HG03066 (cell line): Measurements from ENCODE around the gene COL8A1.
A peak's percentile ranks its signal among the peaks of the same experiment; 100 is the strongest.
"Not testable (repeated sequence)": the region's sequence is repeated elsewhere in the genome, so short reads cannot be mapped to it uniquely, and the experiment has no call there.

Experiments used
- ATAC-seq: cut with Tn5 transposase; IDR thresholded peaks from one replicate; pipeline ENCODE4 v1.9.1; 2021; ENCODE audit warnings: low read depth; ENCODE audit not compliant: unreplicated experiment

COL8A1 gene

DNA sequence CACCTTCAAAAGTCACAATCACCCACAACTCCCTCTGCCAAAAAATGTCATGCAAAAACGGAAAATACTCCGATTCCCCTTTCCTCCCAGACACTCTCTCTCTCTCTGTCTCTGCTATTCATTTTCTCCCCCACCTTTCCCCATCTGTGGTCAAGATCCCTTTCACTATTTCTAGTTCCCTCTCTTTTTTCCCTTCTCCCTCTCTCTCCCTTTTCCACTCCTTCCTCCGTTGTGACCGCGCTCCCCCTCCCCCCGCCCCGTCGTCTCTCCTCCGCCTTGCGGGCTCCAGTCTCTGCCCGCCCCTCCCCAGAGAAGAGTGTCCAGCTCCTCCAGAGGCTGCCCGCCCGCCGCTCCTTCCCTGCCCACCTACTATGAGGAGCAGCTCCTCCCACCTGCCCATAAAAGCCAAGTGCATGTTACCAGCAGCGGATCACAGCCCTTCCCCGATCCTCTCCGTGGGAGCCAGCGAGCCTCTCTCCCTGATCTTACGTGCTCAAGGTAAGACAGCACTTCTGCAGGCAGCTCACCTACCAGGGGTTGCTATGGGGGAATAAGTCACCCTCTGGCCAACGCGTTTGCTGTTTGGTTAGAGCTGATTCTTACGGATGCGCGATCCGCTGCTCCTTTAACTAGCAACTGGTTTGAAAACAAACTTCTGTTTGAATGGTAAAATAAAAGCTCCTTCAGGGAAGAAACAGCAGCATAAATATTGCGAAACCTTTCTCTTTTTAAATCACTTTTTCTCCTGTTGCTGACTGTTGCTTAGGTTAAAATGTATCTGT is at the start of gene COL8A1:
Gene COL8A1, plus strand, starts transcription at position 428 of the 782 bp plus-strand sequence. CDS start 152,089 bp downstream, outside the sequence.
- ATAC-seq = no peak

DNA sequence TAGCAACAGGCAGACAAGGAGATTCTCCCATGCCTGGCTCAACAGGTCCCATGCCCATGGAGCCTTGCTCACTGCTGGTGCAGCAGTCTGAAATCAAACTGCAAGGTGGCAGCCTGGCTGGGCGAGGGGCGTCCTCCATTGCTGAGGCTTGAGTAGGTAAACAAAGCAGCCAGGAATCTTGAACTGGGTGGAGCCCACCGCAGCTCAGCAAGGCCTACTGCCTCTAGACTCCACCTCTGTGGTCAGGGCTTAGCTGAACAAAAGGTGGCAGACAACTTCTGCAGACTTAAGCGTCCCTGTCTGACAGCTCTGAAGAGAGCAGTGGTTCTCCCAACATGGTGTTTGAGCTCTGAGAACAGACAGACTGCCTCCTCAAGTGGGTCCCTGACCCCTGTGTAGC is 49.2 kb upstream of the COL8A1 start:
- not testable (repeated sequence) for ATAC-seq

DNA sequence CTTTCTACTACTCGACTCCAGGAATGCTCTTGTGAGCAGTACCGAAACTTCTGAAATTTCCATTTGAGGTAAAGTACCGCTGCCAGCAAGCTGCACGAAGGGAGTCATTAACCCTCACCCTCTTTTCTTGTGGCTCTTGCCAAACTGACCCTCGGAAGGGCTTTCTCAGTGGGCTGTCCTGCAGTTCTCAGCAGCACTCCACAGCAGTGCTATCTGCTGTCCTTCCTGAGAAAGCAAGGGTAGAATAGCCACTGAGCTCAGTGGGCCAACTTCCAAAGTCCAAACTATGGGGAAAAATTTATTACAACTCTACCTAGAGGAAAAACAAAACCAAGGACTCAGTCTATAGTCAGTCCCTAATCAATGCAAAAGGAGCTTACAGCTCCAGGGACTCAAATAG is 38.5 kb upstream of the COL8A1 start:
- no peak for ATAC-seq

GRCh38 chr3:99601515-99601914 is 36.9 kb upstream of the COL8A1 start:
- no peak for ATAC-seq

- no peak for ATAC-seq
Observed at GRCh38 chr3:99602183-99602582, 36.2 kb upstream of the COL8A1 start.

DNA sequence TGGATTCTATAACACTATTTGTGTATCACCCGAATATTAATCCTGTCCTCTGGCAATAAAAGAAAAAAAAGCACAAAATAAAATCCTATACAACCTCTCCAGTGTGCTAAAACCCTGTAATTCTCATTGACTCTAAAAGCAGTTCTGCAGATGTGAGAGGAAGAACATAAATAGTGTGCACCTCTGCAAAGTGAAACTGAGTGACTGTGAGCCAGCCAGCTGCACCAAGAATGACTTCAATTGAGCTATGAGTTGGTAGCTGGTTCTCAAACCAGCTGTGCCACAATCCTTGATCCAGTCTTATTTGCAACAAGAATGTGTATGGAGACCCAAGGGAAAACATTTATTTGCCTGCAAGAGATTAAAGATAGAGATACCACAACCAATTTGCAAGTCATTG is 31.2 kb upstream of the COL8A1 start:
- peak; percentile 86 for ATAC-seq

GRCh38 chr3:99614768-99615167 is 23.6 kb upstream of the COL8A1 start:
- ATAC-seq = no peak

GRCh38 chr3:99620077-99620767 is 18.2 kb upstream of the COL8A1 start:
- no peak for ATAC-seq

DNA sequence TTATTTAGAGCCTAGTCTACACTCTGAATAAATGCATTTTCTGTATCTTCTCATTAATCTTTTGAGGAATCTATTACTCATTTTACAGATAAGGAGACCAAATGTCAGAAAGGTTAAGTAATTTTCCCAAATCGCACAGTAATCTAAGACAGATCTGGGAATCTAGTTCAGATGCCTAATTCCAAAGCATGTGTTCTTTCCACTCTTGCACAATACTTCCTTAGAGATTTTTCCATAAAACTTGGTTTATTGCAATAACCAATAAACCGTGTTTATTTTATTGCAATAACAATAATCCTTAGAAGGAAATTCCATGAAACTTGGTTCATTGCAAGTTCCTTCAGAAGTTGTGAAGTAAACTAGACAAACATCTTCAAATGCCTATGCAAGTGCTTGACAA is 17.4 kb upstream of the COL8A1 start:
- no peak for ATAC-seq

DNA sequence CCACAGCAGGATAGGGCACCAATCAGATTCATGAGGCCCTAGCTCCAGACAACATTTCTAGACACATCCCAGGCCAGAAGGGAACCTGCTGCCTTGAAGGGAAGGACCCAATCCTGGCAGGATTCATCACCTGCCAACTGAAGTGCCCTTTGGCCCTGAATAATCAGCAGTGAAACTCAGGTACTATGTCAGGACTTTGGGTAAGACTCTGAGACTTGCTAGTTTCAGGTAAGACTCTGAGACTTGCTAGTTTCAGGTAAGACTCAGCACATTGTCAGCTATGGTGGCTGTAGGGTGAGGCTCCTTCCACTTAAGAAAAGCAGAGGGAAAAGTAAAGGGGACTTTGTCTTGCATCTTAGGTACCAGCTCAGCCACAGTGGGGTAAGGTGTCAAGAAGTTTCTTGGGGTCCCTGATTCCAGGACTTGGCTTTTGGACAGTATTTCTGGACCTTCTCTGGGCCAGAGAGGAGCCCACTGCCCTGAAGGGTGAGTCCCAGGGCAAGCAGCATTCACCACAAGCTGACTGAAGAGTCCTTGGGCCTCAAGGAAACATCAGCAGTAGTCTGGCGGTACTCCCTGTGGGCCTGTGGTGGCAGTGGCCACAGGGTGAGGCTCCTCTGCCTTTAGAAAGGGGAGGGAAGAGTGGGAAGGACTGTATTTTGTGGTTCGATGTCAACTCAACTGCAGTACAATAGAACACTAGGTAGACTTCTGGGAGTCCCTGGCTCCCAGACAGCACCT is 13.7 kb upstream of the COL8A1 start:
- ATAC-seq = no peak

DNA sequence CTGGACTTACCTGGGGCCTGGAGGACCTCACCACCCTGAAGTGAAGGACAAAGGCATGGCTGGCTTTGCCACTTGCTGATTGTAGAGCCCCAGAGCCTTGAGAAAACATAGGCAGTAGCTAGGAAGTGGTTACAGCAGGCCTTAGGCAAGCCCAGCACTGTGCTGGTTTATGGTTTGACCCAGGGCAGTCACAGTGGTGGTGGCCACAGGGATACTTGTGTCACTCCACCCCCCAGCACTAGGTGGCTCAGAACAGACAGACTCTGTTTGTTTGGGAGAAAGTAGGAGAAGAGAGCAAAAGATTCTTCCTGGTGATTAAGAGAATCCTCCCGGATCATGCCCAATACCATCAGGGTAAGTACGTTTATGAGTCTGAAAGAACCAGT is 13.2 kb upstream of the COL8A1 start:
- ATAC-seq = no peak

GRCh38 chr3:99625643-99626416 is 12.6 kb upstream of the COL8A1 start:
- no peak for ATAC-seq

- no peak for ATAC-seq
Observed at GRCh38 chr3:99626417-99626788, 12.0 kb upstream of the COL8A1 start.

DNA sequence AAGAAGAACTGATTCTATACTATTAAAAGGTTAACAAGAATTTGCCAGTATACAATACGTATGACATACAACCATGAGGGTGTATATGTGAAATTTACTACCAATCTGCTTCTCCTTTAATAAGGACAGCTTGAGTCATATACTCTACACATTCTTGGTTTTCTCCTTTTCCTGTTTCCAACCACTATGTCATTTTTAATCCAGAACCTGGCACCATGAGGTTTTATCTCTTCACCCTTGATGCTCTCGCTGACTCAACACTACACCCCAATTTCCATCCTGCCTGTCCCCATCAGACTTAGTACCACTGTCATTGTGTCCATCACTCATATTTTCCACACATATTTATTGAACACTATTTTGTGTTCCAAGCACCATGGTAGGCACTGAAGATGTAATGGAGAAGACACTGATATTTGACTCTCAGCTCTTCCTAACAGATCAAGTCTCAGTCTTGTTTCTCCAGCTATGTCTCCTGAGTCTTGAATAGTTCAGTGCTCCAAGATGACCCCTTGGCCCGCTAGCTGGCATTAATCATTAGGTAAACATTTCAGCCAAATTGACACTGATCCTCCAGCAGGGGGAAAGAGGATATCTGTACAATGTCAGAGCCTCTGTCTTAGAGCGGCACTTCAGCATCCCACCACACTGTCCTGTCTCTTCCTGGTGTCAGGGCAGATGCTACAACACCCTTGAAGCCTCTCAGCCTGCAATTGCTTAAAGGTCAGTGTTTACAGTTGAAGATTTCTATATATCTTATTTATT is 11.2 kb upstream of the COL8A1 start:
- ATAC-seq = no peak

DNA sequence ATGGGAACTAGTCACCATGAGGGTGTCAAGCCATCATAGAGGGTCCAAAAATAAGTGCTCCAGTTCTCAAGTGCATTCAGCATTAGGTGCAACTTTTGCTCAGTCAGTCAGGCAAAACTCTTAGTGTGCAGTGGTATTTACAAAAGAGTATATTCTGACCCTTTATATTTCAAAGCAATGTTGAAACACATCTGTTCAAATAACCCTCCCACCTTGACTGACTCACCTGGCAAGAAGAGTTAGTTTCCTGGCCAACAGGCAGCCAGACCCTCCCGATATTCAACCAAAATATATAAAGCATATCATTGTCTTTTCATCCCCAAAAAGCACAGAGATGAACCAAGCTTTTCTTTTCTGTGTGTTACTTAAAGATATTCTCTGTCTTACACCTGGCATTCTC is 7.6 kb upstream of the COL8A1 start:
- no peak for ATAC-seq

- ATAC-seq = no peak
Observed at GRCh38 chr3:99633887-99634558, 4.4 kb upstream of the COL8A1 start.

- ATAC-seq = no peak
Observed at GRCh38 chr3:99634881-99635280, 3.5 kb upstream of the COL8A1 start.

DNA sequence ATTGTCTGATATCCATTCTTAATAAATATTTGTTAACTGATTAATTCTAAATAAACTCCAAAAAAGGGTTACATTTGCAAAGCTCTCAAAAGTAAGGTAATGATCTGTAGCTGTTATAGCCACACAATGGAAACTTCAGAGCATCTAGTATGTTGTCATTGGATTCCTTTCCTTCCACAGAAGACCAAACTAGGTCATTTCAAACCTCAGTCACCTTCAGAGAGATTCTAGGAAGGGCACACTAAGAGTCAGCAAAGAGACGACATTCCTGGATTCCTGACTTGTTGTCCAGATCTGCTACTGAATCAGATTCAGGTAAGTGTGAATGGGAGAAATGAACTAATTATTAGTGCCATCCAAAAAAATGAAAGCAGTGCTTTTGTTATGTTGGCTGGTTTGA is 3.0 kb upstream of the COL8A1 start:
- no peak for ATAC-seq

- no peak for ATAC-seq
Observed at GRCh38 chr3:99637016-99637367, 1.4 kb upstream of the COL8A1 start.
